Parathyroid adenoma (tissue), 2 donors: ENCODE measurements around the gene PRKG1.

Experiments used
- H2AFZ ChIP-seq: fragments of 300-600 bp; sonication (generic); one replicate; pipeline ENCODE4 v1.7.0; 2017; ENCODE audit warnings: antibody characterized with exemption, mild to moderate bottlenecking
- H3K27ac ChIP-seq: fragments of 300-600 bp; sonication (generic); one replicate; pipeline ENCODE4 v1.7.0; 2017
- H3K27me3 ChIP-seq: fragments of 300-600 bp; sonication (generic); one replicate; pipeline ENCODE4 v1.7.0; 2017; ENCODE audit warnings: low read length; ENCODE audit not compliant: control insufficient read depth, insufficient read depth
- H3K36me3 ChIP-seq: fragments of 300-600 bp; sonication (generic); one replicate; pipeline ENCODE4 v1.7.0; 2017; ENCODE audit warnings: low read length; ENCODE audit not compliant: control insufficient read depth, insufficient read depth
- H3K4me1 ChIP-seq: fragments of 300-600 bp; sonication (generic); one replicate; pipeline ENCODE4 v1.7.0; 2017; ENCODE audit warnings: control low read depth
- H3K4me2 ChIP-seq: fragments of 300-600 bp; sonication (generic); one replicate; pipeline ENCODE4 v1.7.0; 2017; ENCODE audit warnings: low read length
- H3K4me3 ChIP-seq: fragments of 300-600 bp; sonication (generic); one replicate; pipeline ENCODE4 v1.7.0; 2017; ENCODE audit warnings: low read depth, low read length
- H3K79me2 ChIP-seq: fragments of 300-600 bp; sonication (generic); one replicate; pipeline ENCODE4 v1.7.0; 2017; ENCODE audit warnings: control low read depth
- H3K9ac ChIP-seq: fragments of 300-600 bp; sonication (generic); one replicate; pipeline ENCODE4 v1.7.0; 2017; ENCODE audit warnings: mild to moderate bottlenecking
- H3K9me3 ChIP-seq: fragments of 300-600 bp; sonication (generic); one replicate; pipeline ENCODE4 v1.7.0; 2017; ENCODE audit warnings: low read length; ENCODE audit not compliant: control insufficient read depth
- CTCF ChIP-seq: fragments of 300-600 bp; sonication (generic); IDR thresholded peaks from one replicate; pipeline ENCODE4 v1.7.0; 2017; ENCODE audit warnings: antibody characterized with exemption, mild to moderate bottlenecking
- donor health status: primary hyperparathyroidism.

PRKG1 gene

GRCh38 chr10:51314481-51314880 lies 240.2 kb downstream of the PRKG1 start:
- Histone ChIP-seq H2AFZ (no peak overlapping the region), H3K9me3 (no peaks in the 10 kb centered on the region)
- TF ChIP-seq CTCF, result no peak

GRCh38 chr10:51318399-51319172 lies 244.3 kb downstream of the PRKG1 start:
- no peak overlapping the region for H3K4me2 ChIP-seq

More at GRCh38 chr10:51314481-51314880, 240.2 kb downstream of the PRKG1 start:
- H3K9ac ChIP-seq, result no peak overlapping the region
- H3K4me2 ChIP-seq, result no peak overlapping the region
- H3K36me3 ChIP-seq, result no peaks in the 10 kb centered on the region
- H3K27me3 ChIP-seq, result no peaks in the 10 kb centered on the region
- H3K4me1 ChIP-seq, result peaks cover 8% of the 10 kb centered on the region
- H3K27ac ChIP-seq, result no peak overlapping the region
- H3K4me3 ChIP-seq, result no peak overlapping the region
- no peaks in the 10 kb centered on the region for H3K79me2 ChIP-seq

GRCh38 chr10:51319173-51319435 lies 244.8 kb downstream of the PRKG1 start:
- Histone ChIP-seq H3K4me1 (peaks cover 6% of the 10 kb centered on the region), H3K4me3 (no peak overlapping the region), H3K36me3 (no peaks in the 10 kb centered on the region), H2AFZ (no peak overlapping the region), H3K27me3 (no peaks in the 10 kb centered on the region), H3K9ac (no peak overlapping the region), H3K4me2 (no peak overlapping the region), H3K27ac (no peak overlapping the region), H3K79me2 (no peaks in the 10 kb centered on the region), H3K9me3 (no peaks in the 10 kb centered on the region)
- no peak for TF ChIP-seq CTCF

More at GRCh38 chr10:51318399-51319172, 244.3 kb downstream of the PRKG1 start:
- TF ChIP-seq CTCF, result no peak
- peaks cover 8% of the 10 kb centered on the region for H3K4me1 ChIP-seq
- H3K27ac ChIP-seq, result no peak overlapping the region
- no peaks in the 10 kb centered on the region for H3K9me3 ChIP-seq
- no peak overlapping the region for H3K4me3 ChIP-seq
- H3K36me3 ChIP-seq, result no peaks in the 10 kb centered on the region
- H2AFZ ChIP-seq, result no peak overlapping the region
- no peak overlapping the region for H3K9ac ChIP-seq
- H3K27me3 ChIP-seq, result no peaks in the 10 kb centered on the region
- H3K79me2 ChIP-seq, result no peaks in the 10 kb centered on the region

GRCh38 chr10:51321300-51321699 lies 247.0 kb downstream of the PRKG1 start:
- Histone ChIP-seq H3K4me3 (no peak overlapping the region), H3K27ac (no peak overlapping the region), H3K9ac (no peak overlapping the region), H3K27me3 (no peaks in the 10 kb centered on the region), H3K9me3 (no peaks in the 10 kb centered on the region), H3K79me2 (no peaks in the 10 kb centered on the region), H2AFZ (no peak overlapping the region), H3K36me3 (no peaks in the 10 kb centered on the region), H3K4me2 (no peak overlapping the region), H3K4me1 (no peaks in the 10 kb centered on the region)
- TF ChIP-seq CTCF, result no peak

GRCh38 chr10:51321980-51322379 lies 247.7 kb downstream of the PRKG1 start:
- H2AFZ ChIP-seq, result no peak overlapping the region
- H3K9me3 ChIP-seq, result no peaks in the 10 kb centered on the region
- no peaks in the 10 kb centered on the region for H3K36me3 ChIP-seq
- no peak for TF ChIP-seq CTCF
- H3K4me1 ChIP-seq, result no peaks in the 10 kb centered on the region
- H3K4me3 ChIP-seq, result no peak overlapping the region
- H3K4me2 ChIP-seq, result no peak overlapping the region
- H3K9ac ChIP-seq, result no peak overlapping the region
- no peak overlapping the region for H3K27ac ChIP-seq
- H3K27me3 ChIP-seq, result no peaks in the 10 kb centered on the region
- no peaks in the 10 kb centered on the region for H3K79me2 ChIP-seq
